Ecto neural progenitor cell (in vitro differentiated cells): ENCODE results near the gene UBE2N.
A peak's percentile ranks its signal among the peaks of the same experiment; 100 is the strongest.

Source experiments
- DNase-seq: peaks from one replicate; pipeline ENCODE4 v3.0.0-alpha.2; 2018; ENCODE audit warnings: low spot score

The UBE2N gene

DNA sequence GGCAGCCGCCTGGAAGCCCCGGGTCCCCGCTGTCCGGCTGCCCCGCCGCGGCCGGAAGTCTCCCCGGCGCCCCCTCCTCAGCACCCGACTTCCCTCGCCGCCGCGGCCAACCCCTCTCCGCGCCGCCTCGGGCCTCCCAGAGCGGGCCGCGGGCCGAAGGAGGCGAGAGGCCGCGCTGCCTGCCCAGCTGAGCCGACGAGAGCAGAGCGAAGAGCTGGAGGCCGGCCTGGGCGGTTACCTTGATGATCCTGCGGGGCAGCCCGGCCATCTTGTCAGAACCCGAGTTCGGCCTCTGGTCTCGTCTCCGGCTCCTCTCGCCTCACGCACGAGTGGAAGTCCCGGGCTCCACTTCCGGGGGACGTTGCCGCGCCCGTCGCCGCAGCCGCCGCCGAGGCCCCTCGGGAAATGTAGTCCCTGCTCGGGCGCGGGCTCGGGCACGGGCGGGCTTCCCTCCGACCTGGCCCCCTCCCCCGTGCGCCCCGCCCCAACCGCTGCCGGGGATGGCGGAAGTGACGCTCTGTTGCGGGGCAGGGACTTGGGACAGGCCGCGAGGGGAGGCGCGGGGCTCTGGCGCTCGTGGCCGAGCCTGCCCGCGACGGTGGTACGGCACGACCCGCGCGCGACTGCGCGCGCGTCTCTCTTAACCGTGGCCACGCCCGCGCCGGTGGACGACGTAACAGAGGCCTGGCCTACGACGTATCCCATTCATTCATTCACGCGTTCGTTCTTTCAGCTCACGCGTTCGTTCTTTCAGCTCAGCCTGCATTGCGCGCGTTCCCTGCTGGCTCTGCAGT, at the start of gene UBE2N:
TSS of gene UBE2N (minus strand) at position 331 of the 794 bp plus-strand sequence. CDS start at position 268, 63 bp downstream.
- DNase-seq, result peak; percentile 99

- no peak for DNase-seq
Measured at GRCh38 chr12:93484315-93484981, 42.7 kb upstream of the UBE2N start.

DNA sequence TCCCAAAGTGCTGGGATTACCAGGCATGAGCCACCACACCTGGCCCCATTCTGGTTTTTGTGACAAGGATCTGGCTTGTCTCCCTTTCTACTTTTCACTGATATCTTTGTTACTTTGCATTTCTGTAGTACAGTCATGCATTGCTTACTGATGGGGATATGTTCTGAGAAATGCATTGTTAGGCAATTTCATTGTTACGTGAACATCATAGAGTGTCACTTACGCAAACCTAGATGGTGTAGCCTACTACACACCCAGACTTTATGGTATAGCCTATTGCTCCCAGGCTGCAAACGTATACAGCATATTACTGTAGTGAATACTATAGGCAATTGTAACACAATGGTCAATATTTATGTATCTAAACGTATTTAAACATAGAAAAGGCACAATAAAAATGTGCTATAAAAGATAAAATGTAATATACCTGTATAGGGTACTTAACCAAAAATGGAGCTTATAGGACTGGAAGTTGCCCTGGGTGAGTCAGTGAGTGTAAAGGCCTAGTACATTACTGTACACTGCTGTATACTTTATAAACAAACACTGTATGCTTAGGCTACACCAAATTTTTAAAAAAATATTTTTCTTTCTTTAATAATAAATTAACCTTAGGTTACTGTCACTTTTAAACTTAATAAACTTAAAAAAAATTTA, 41.5 kb upstream of the UBE2N start:
- no peak for DNase-seq

- DNase-seq, result no peak
Measured at GRCh38 chr12:93482721-93483120, 41.0 kb upstream of the UBE2N start.

DNA sequence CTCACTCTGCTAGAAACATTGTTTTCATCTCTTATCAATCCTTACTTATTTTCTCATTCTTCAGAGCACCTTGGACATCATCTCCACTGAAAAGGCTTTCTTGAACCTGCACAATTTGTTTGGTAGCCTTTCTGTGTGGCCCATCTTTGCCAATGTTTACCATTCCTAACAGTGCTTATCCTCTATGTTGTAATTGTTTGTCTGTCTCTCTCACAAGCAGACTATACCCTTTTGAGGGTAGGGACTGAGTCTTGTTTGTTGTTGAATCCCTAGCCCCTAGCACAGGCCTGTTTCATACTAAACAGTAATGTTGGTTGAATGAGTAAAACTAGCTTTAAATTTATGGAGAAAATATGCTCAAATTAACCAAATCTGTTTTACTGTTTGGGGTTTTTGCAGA, 34.8 kb upstream of the UBE2N start:
- no peak for DNase-seq

DNA sequence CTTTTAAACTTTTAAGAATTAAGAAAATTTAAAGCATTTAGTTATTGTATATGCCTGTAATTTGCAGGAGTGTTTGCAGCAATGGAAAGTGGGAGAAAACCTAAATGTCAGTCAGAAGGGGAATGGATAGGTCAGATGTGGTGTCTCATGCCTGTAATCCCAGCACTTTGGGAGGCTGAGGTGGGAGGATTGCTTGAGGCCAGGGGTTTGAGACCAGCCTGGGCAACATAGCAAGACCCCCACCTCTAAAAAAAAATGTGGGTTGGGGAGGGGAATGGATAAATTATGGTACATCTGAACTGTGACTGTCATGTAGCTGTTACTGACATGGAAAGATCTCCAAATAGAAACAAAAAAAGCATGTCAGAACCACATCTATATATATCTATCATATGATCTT, 27.6 kb upstream of the UBE2N start:
- DNase-seq, result no peak

- no peak for DNase-seq
Measured at GRCh38 chr12:93468008-93468371, 26.2 kb upstream of the UBE2N start.

DNA sequence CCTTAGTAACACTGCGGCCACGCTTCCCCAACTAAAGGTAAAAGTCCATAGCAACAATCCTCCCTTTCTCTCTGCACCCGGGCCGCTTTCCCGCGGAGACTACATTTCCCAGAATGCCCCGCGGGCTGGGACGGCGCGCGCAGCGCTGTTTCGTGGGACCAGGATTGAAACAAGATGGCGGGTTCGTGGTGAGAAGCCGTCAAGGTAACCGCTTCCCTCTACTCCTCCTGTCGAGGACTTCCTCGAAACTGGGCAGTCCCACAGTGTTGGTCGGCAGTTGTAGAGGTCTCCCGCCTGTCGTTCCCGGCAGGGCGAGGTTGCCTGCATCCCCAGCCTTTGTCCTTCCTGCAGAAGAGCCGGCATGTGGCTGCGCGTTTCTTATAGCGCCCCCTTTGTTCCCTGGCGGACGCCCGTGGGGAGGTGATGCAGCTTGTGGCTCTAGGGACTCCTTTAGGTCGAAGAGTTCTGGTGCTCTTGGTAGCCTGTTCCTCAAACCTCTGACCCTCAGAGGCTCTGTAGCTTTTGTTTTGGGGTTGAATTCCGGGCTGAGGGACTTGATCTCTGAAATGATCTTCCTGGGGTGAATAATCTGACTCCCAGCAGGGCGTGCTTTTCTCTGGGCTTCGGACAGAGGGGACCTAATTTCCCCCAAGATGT, 25.7 kb upstream of the UBE2N start, which contains the start of gene MRPL42:
TSS of gene MRPL42 (plus strand) at position 164 of the 657 bp plus-strand sequence. CDS start 1,772 bp downstream, outside the sequence.
- peak; percentile 98 for DNase-seq

DNA sequence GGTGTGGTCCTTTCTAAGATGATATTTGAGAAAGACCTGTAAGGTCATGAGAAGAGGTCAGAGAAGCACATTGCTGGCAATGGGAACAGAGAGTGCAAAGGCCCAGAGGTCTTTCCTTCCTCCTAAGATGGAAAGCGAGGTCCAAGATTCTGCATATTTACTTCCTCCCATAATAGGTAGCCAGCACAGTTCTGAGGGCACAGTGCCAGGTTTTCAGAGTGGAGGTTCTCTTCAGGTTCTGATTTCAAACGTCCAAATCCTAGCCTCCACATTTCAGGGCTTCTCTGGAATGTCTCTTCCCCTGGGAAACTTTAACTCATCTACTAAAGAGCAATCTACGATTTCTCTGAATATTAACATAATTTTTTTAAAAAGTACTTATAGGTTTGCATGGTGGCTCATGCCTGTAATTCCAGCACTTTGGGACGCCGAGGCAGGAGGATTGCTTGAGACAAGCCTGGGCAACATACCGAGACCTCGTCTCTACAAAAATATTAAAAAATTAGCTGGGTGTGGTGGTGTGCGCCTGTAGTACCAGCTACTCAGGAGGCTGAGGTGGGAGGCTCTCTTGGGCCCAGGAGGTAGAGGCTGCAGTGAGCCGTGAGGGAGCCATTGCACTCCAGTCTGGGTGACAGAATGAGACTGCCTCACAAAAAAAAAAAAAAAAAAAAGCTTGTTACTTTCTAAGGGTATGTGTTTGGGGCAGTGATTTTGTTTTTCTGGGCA, 25.0 kb upstream of the UBE2N start:
- DNase-seq, result no peak

- no peak for DNase-seq
Measured at GRCh38 chr12:93465841-93466240, 24.1 kb upstream of the UBE2N start.

- no peak for DNase-seq
Measured at GRCh38 chr12:93461503-93461902, 19.8 kb upstream of the UBE2N start.

- DNase-seq, result no peak
Measured at GRCh38 chr12:93460902-93461301, 19.2 kb upstream of the UBE2N start.

- no peak for DNase-seq
Measured at GRCh38 chr12:93460003-93460402, 18.3 kb upstream of the UBE2N start.

- DNase-seq, result no peak
Measured at GRCh38 chr12:93459097-93459496, 17.4 kb upstream of the UBE2N start.

GRCh38 chr12:93456077-93456476, 14.3 kb upstream of the UBE2N start:
- DNase-seq, result no peak

- no peak for DNase-seq
Measured at GRCh38 chr12:93453633-93454032, 11.9 kb upstream of the UBE2N start.

DNA sequence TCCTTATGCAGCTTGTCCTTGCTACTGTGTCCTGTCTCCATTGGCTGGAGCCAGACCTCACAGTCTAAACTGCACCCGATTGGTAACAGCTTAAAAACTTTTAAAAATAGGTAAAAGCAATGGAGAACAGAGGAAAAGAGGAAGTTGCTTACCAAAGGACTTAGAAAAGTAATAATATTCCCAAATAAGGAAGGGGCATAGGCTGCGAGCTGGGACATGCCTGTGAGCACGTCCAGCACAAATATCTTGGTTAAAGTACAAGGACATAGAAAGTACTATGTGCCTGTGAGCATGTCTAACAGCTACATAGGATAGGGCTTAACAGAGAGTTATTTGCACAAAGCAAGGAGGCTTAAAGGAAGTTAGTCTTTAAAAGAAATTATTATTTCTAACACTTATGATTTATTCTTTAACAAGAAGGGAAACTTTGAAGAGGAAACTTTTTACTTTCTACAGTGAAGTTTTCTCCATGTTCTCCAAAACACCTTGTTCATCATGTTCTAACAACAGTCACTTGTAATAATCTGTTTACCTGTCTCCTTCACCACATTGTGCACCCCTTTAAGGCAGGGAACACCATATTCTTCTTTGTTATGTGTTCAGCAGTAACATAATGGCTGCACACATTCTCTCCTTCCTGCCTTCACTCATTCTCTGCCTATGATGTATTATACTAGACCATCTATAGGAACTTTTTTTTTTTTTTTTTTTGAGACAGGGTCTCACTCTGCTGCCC, 9.8 kb upstream of the UBE2N start:
- no peak for DNase-seq

DNA sequence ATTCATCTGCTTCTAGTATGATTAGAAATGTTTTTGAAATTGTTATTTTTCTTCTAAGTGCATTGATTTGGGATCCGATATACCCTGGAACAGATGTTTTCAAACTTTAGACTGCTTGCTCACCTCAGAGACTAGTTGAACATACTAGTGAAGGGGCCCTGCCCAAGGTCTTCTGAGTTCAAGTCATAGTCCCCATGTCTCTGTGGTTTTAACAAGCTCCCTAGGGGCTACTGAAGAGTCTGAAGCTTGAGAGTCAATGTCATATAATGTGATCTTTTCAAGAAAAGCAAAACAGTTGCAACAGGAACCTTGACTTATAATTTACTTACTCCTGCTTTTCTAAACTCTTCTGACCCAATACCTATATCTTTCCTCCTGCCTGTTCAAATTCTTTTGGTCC, 7.5 kb upstream of the UBE2N start:
- no peak for DNase-seq

- DNase-seq, result no peak
Measured at GRCh38 chr12:93448796-93449195, 7.0 kb upstream of the UBE2N start.

GRCh38 chr12:93447555-93448290, 6.0 kb upstream of the UBE2N start:
- no peak for DNase-seq
